Mesenchymal stem cell (in vitro differentiated cells and primary cell): ENCODE data around the gene ATXN3L.

Experiments used
- DNase-seq: peaks from one replicate; pipeline ENCODE4 v3.0.0-alpha.2; 2013
- H2AFZ ChIP-seq: one replicate; pipeline ENCODE4 v1.6.1; 2013; ENCODE audit warnings: low read depth, mild to moderate bottlenecking, control low read depth, inconsistent platforms, low read length, moderate library complexity
- H2AK5ac ChIP-seq: 2 replicates; pipeline ENCODE4 v1.6.1; 2013; ENCODE audit warnings: low read length, moderate library complexity, mild to moderate bottlenecking, inconsistent platforms; ENCODE audit not compliant: severe bottlenecking
- H2BK120ac ChIP-seq: one replicate; pipeline ENCODE4 v1.6.1; 2013; ENCODE audit warnings: low read depth, mild to moderate bottlenecking, inconsistent platforms, low read length, moderate library complexity
- H2BK12ac ChIP-seq, 2 experiments: one replicate each; pipeline ENCODE4 v1.6.1; 2013; ENCODE audit warnings: inconsistent platforms in 2 of 2, low read length in 2 of 2, mild to moderate bottlenecking in 2 of 2, moderate library complexity in 2 of 2, control low read depth in 1 of 2
- H2BK15ac ChIP-seq: one replicate; pipeline ENCODE4 v1.6.1; 2013; ENCODE audit warnings: mild to moderate bottlenecking, low read depth, inconsistent platforms; ENCODE audit not compliant: poor library complexity, severe bottlenecking
- H2BK5ac ChIP-seq: 2 replicates; pipeline ENCODE4 v1.6.1; 2013; ENCODE audit warnings: low read depth, mild to moderate bottlenecking, low read length, control low read depth, inconsistent platforms; ENCODE audit not compliant: poor library complexity, severe bottlenecking
- H3K14ac ChIP-seq, 2 experiments: one replicate each; pipeline ENCODE4 v1.6.1; 2013; ENCODE audit warnings: inconsistent platforms in 2 of 2, low read length in 2 of 2, control low read depth in 1 of 2, mild to moderate bottlenecking in 1 of 2, moderate library complexity in 1 of 2
- H3K18ac ChIP-seq, 2 experiments: one replicate each; pipeline ENCODE4 v1.6.1; 2013; ENCODE audit warnings: inconsistent platforms in 2 of 2, low read length in 2 of 2, control low read depth in 1 of 2, low read depth in 1 of 2, mild to moderate bottlenecking in 1 of 2
- H3K23ac ChIP-seq, 2 experiments: one replicate each; pipeline ENCODE4 v1.6.1; 2013; ENCODE audit warnings: inconsistent platforms in 2 of 2, low read length in 2 of 2, mild to moderate bottlenecking in 2 of 2, moderate library complexity in 2 of 2, control low read depth in 1 of 2
- H3K27ac ChIP-seq: 2 replicates; pipeline ENCODE4 v1.5.1; 2013; ENCODE audit warnings: mild to moderate bottlenecking, moderate library complexity, low read length, control low read depth, inconsistent platforms; ENCODE audit not compliant: poor library complexity, severe bottlenecking
- H3K27me3 ChIP-seq, 2 experiments: 2 replicates each; pipeline versions ENCODE4 v1.6.1 to v1.7.0; 2013; ENCODE audit warnings: low read length in 2 of 2, mild to moderate bottlenecking in 2 of 2, moderate library complexity in 2 of 2, control low read depth in 1 of 2, inconsistent platforms in 1 of 2; ENCODE audit not compliant: control insufficient read depth in 1 of 2, insufficient read depth in 1 of 2
- H3K36me3 ChIP-seq, 2 experiments: 2 replicates each; pipeline versions ENCODE4 v1.6.1 to v1.7.0; 2013; ENCODE audit warnings: low read length in 2 of 2, control low read depth in 1 of 2, inconsistent platforms in 1 of 2, low read depth in 1 of 2, mild to moderate bottlenecking in 1 of 2; ENCODE audit not compliant: insufficient read depth in 2 of 2, control insufficient read depth in 1 of 2
- H3K4ac ChIP-seq, 2 experiments: one replicate each; pipeline ENCODE4 v1.6.1; 2013; ENCODE audit warnings: inconsistent platforms in 2 of 2, low read length in 2 of 2, mild to moderate bottlenecking in 2 of 2, moderate library complexity in 2 of 2, control low read depth in 1 of 2, low read depth in 1 of 2
- H3K4me1 ChIP-seq: 2 replicates; pipeline ENCODE4 v1.6.1; 2013; ENCODE audit warnings: low read depth, low read length, control low read depth; ENCODE audit not compliant: control insufficient read depth, insufficient read depth
- H3K4me2 ChIP-seq: 2 replicates; pipeline ENCODE4 v1.6.1; 2013; ENCODE audit warnings: low read length, mild to moderate bottlenecking, inconsistent platforms; ENCODE audit not compliant: poor library complexity, severe bottlenecking
- H3K4me3 ChIP-seq, 2 experiments: 2 replicates each; pipeline versions ENCODE4 v1.5.1 to v1.7.0; 2013; ENCODE audit warnings: low read length in 2 of 2, mild to moderate bottlenecking in 2 of 2, control low read depth in 1 of 2, low read depth in 1 of 2; ENCODE audit not compliant: insufficient read depth in 1 of 2
- H3K79me1 ChIP-seq: replicated peaks from 2 replicates; pipeline ENCODE4 v1.6.1; 2013; ENCODE audit warnings: mild to moderate bottlenecking, control low read depth, low read length, inconsistent platforms; ENCODE audit not compliant: poor library complexity, severe bottlenecking
- H3K9ac ChIP-seq: 2 replicates; pipeline ENCODE4 v1.7.0; 2013; ENCODE audit warnings: mild to moderate bottlenecking, low read length, moderate library complexity
- H3K9me3 ChIP-seq: 2 replicates; pipeline ENCODE4 v1.7.0; 2013; ENCODE audit warnings: mild to moderate bottlenecking, low read length; ENCODE audit not compliant: control insufficient read depth
- H4K8ac ChIP-seq: one replicate; pipeline ENCODE4 v1.6.1; 2013; ENCODE audit warnings: inconsistent platforms, mild to moderate bottlenecking, low read length, moderate library complexity
- H4K91ac ChIP-seq: one replicate; pipeline ENCODE4 v1.6.1; 2013; ENCODE audit warnings: mild to moderate bottlenecking, low read length, inconsistent platforms
- WGBS: methylation state at CpG from one replicate; pipeline ENCODE4 v1.1.7; 2013; ENCODE audit warnings: mixed read lengths; 5-methylcytosine and 5-hydroxymethylcytosine counted together

Gene ATXN3L

GRCh38 chrX:13340182-13340791 is 20.4 kb upstream of the ATXN3L start:
- H3K4me3 ChIP-seq, result no peak overlapping the region
- peak overlapping the region in 1 of 2 experiments; percentile 12 for H3K18ac ChIP-seq
- no peak for DNase-seq
- no peak overlapping the region for H2BK15ac ChIP-seq
- no peak overlapping the region for H3K4me2 ChIP-seq
- no peak overlapping the region for H3K4ac ChIP-seq
- WGBS, result 86% methylated on average over 10 of the region's 10 CpGs
- peaks cover 2% of the 10 kb centered on the region for H3K79me1 ChIP-seq
- peaks cover 9% of the 10 kb centered on the region for H3K4me1 ChIP-seq
- no peak overlapping the region for H3K14ac ChIP-seq
- peaks cover 0 to 11% of the 10 kb centered on the region in 2 experiments for H3K27me3 ChIP-seq
- no peak overlapping the region for H3K9ac ChIP-seq
- no peak overlapping the region for H2AFZ ChIP-seq
- H2BK5ac ChIP-seq, result no peak overlapping the region
- H3K23ac ChIP-seq, result no peak overlapping the region
- H2BK120ac ChIP-seq, result no peak overlapping the region
- H3K36me3 ChIP-seq, result no peaks in the 10 kb centered on the region
- no peaks in the 10 kb centered on the region for H3K9me3 ChIP-seq
- H3K27ac ChIP-seq, result peak overlapping the region; percentile 89
- H4K8ac ChIP-seq, result peak overlapping the region; percentile 15
- peak overlapping the region; percentile 76 for H2AK5ac ChIP-seq
- no peak overlapping the region for H4K91ac ChIP-seq
- no peak overlapping the region for H2BK12ac ChIP-seq

- Histone ChIP-seq H2AK5ac (peak overlapping the region; percentile 76), H3K9me3 (no peaks in the 10 kb centered on the region), H4K8ac (no peak overlapping the region), H3K23ac (no peak overlapping the region), H2BK15ac (no peak overlapping the region), H3K36me3 (no peaks in the 10 kb centered on the region), H3K9ac (no peak overlapping the region), H3K4me1 (peaks cover 9% of the 10 kb centered on the region), H2AFZ (no peak overlapping the region), H3K4me3 (no peak overlapping the region), H4K91ac (no peak overlapping the region), H3K4me2 (no peak overlapping the region), H3K14ac (no peak overlapping the region), H3K27ac (no peak overlapping the region), H3K4ac (no peak overlapping the region), H3K27me3 (peaks cover 0 to 10% of the 10 kb centered on the region in 2 experiments), H2BK120ac (no peak overlapping the region), H3K18ac (no peak overlapping the region), H2BK5ac (no peak overlapping the region), H2BK12ac (no peak overlapping the region), H3K79me1 (peaks cover 2% of the 10 kb centered on the region)
- DNase-seq, result no peak
- WGBS, result 100% methylated on average over 3 of the region's 3 CpGs
Measured at GRCh38 chrX:13339607-13340006, 19.8 kb upstream of the ATXN3L start.

GRCh38 chrX:13338996-13339515 is 19.2 kb upstream of the ATXN3L start:
- DNase-seq, result no peak
- no peak overlapping the region for H2AFZ ChIP-seq
- H3K4me1 ChIP-seq, result peaks cover 9% of the 10 kb centered on the region
- H3K4ac ChIP-seq, result no peak overlapping the region
- H3K79me1 ChIP-seq, result peaks cover 2% of the 10 kb centered on the region
- H4K91ac ChIP-seq, result no peak overlapping the region
- no peaks in the 10 kb centered on the region for H3K9me3 ChIP-seq
- H3K4me3 ChIP-seq, result no peak overlapping the region
- H3K23ac ChIP-seq, result no peak overlapping the region
- peaks cover 0 to 8% of the 10 kb centered on the region in 2 experiments for H3K27me3 ChIP-seq
- 88% methylated on average over 1 of the region's 3 CpGs for WGBS
- no peak overlapping the region for H3K9ac ChIP-seq
- no peak overlapping the region for H3K27ac ChIP-seq
- H3K18ac ChIP-seq, result no peak overlapping the region
- H3K4me2 ChIP-seq, result no peak overlapping the region
- H4K8ac ChIP-seq, result no peak overlapping the region
- H2AK5ac ChIP-seq, result peak overlapping the region; percentile 6
- H3K14ac ChIP-seq, result no peak overlapping the region
- no peak overlapping the region for H2BK120ac ChIP-seq
- no peak overlapping the region for H2BK15ac ChIP-seq
- H2BK12ac ChIP-seq, result no peak overlapping the region
- no peak overlapping the region for H2BK5ac ChIP-seq
- H3K36me3 ChIP-seq, result no peaks in the 10 kb centered on the region

GRCh38 chrX:13334491-13334890 is 14.6 kb upstream of the ATXN3L start:
- no peaks in the 10 kb centered on the region for H3K79me1 ChIP-seq
- H2BK120ac ChIP-seq, result no peak overlapping the region

More at GRCh38 chrX:13334491-13334890, 14.6 kb upstream of the ATXN3L start:
- no peak overlapping the region for H3K9ac ChIP-seq
- H3K27me3 ChIP-seq, result peaks cover 0 to 1% of the 10 kb centered on the region in 2 experiments
- no peak overlapping the region for H2AFZ ChIP-seq
- WGBS, result 90% methylated on average over 2 of the region's 6 CpGs
- H3K18ac ChIP-seq, result no peak overlapping the region
- no peak overlapping the region for H3K14ac ChIP-seq
- no peak overlapping the region for H2BK5ac ChIP-seq
- no peak for DNase-seq
- H3K4me3 ChIP-seq, result no peak overlapping the region
- no peaks in the 10 kb centered on the region for H3K9me3 ChIP-seq
- H3K4ac ChIP-seq, result no peak overlapping the region
- H3K4me2 ChIP-seq, result no peak overlapping the region
- no peak overlapping the region for H2BK12ac ChIP-seq
- no peak overlapping the region for H4K91ac ChIP-seq
- H3K36me3 ChIP-seq, result no peaks in the 10 kb centered on the region
- H2AK5ac ChIP-seq, result no peak overlapping the region
- no peak overlapping the region for H4K8ac ChIP-seq
- H3K4me1 ChIP-seq, result peaks cover 1% of the 10 kb centered on the region
- H3K27ac ChIP-seq, result no peak overlapping the region
- no peak overlapping the region for H2BK15ac ChIP-seq
- no peak overlapping the region for H3K23ac ChIP-seq
